HG03060 (cell line): ENCODE results near the gene CLCN1.
"Not testable (repeated sequence)": the region's sequence is repeated elsewhere in the genome, so short reads cannot be mapped to it uniquely, and the experiment has no call there.

Source experiments
- ATAC-seq: cut with Tn5 transposase; IDR thresholded peaks from one replicate; pipeline ENCODE4 v1.9.1; 2021; ENCODE audit warnings: low read depth, moderate number of reproducible peaks; ENCODE audit not compliant: unreplicated experiment

CLCN1 gene

DNA sequence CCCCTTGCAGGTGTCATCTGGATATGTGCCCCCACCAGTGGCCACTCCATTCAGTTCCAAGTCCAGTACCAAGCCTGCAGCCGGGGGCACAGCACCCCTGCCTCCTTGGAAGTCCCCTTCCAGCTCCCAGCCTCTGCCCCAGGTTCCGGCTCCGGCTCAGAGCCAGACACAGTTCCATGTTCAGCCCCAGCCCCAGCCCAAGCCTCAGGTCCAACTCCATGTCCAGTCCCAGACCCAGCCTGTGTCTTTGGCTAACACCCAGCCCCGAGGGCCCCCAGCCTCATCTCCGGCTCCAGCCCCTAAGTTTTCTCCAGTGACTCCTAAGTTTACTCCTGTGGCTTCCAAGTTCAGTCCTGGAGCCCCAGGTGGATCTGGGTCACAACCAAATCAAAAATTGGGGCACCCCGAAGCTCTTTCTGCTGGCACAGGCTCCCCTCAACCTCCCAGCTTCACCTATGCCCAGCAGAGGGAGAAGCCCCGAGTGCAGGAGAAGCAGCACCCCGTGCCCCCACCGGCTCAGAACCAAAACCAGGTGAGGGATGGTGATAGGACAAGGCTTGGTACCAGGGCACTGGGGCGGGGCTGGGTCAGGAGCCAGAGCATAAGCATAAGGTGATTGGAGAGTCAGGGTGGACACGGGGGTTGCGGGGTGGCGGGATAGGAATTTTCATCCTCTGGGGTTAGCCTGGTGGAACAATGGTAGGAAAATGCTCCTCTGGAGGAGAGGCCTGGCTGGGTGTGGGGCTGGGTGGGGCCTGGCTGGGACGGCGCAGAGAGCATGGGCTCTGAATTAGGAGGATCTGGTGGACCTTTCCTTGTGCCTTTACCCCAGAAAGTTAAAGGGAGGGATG, 67.1 kb downstream of the CLCN1 start:
- ATAC-seq: no peak

DNA sequence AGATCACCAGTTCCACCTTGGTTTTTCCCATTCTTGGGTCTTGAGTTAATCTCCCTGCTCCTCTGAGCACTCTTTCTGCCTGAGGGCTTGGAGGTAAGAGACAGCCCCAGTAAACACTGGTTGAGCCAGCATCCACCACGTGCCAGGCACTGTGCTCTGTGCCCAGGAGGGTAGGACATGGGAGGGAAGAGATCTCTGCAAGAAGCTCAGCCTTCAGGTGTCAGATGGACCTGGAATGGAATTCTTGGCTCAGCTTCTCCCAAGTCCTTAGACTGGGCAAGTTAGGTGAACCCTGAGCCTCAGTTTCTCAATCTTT, 67.7 kb downstream of the CLCN1 start:
- no peak for ATAC-seq

DNA sequence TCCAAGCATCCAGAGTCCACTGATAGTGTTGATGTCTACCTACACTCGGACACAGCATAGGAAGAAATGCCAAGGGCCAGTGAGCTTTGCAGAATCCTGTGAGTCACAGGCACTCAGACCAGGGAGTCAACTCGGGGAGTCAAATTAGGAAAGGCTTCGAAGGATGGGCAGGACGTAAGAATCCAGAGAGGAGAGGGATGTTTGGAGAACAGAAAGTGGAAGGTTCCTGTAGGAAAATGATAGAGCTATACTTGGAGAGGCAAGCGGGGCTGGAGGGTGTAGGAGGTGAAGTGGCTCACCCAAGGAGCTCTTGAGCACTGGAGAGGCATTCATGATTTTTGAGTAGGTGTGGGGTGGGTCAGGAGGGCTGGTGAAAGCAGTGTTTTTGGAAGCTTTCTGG, 68.2 kb downstream of the CLCN1 start:
- no peak for ATAC-seq

DNA sequence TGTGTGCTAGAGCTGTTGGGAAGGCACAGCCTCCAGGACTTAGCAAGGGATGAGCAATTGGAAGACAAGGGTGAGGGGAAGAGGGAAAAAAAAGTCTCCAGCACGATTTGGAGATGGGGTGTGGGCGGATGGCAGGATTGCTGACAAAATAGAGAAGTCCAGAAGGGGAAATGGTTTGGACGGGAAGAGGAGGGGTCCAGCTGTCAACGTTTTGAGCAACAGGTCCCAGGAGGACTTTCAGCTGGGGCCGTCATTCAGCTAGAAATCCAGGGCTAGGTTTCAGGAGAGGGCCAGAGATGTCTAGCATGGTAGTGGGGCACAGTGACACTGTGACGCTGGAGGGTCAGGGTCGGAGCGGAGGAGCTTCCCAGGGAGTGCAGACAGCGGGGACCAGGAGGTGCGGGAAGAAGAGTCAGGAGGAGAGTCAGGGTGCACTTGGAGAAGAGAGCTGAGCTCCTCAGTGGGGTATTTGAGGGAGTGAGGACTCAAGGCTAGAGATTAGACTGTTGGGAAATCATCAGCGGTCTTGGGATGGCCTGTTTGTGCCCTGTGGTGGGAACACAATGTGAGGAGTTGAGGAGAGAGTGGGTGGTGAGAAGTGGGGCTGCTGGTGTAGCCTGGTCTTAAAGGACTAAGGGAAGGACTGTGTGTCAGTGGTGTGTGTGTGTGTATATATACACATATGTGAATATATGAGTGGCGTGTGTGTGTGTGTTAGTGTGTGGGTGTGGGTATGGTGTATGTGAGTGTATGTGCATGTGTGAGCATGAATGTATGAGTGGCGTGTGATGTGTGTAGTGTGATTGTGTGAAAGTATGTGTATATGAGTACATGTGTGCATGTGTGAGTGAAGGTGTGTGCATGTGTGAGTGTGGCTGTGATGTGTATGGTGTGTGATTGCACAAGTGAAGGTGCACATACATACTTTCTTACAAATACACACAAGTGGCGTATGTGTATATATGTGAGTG, 69.0 kb downstream of the CLCN1 start:
- ATAC-seq: no peak

DNA sequence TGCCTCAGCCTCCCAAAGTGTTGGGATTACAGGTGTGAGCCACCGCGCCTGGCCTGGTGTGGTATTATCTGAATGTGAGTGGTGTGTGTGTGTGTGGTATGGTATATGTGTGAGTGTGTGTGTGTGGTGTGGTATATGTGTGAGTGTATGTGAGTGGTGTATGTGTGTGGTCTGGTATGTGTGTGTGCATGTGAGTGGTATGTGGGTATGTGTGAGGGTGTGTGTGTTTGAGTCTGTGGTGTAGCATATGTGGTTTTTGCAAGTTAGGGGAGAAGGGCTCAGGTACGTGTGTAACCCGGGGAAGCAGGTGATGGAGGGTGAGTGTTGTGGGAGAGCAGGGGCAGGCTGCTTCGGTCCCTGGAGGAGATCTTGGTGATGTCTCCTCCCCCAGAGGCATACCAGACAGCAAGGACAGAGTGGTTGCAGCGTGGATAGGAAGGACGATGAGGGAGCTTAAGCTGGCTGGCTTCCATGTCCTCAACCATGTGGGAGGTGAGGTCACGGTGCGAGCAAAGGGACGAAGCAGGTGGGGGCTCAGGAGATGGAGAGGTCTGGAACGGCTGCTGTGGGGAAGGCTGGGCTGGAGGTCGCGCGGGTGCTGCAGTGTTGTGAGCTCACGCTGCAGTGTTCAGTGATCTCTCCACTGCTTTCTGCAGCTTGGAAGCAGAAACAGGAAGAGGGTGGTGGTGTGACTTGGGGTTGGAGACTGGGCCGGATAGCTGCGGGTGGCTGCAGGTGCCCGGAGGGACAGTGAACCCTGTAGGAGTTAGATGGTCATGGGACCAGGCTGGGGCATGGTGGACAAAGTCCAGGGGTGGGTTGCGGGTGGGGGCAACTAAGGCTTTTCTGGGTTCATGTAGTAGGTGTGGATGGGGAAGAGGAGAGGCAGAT, 70.2 kb downstream of the CLCN1 start:
- no peak for ATAC-seq

DNA sequence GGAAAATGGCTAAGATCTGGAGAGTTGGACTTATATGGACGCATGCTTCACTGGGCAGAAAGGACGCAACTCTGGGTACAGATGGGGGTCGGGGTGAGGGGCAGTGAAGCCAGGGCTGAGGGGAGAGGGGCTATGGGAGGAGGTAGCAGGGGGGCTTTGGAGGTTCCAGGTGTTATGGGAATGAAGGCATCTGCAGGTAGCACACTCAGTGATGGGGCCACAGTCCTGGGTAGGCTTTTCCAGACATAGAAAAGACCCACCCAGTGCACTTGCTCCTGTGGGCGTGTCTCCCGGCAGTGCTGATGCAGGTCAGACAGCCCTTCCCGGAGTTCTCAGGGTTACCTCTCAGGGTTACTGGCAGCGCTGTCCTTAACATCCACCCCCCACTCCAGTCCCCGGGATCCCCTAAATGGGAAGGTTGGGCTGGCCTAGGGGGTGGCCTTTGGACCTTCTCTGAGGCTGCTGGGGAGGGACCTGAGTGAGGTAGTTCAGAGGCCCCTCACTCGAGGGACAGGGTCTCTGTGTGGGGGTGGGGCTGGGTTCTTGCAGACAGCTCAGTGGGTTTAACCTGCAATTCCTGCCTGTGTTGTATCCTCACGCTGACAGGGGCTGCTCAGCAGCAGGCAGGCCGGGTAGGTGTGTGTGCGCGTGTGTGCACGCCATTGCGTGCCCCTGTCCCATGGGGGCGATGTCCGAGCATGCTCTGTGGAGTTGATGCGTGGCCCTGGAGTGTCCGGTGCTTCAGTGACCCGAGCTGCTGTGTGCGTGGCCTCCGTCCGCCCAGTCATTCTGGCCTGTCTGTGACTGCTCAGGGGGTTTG, 71.5 kb downstream of the CLCN1 start:
- ATAC-seq: no peak

DNA sequence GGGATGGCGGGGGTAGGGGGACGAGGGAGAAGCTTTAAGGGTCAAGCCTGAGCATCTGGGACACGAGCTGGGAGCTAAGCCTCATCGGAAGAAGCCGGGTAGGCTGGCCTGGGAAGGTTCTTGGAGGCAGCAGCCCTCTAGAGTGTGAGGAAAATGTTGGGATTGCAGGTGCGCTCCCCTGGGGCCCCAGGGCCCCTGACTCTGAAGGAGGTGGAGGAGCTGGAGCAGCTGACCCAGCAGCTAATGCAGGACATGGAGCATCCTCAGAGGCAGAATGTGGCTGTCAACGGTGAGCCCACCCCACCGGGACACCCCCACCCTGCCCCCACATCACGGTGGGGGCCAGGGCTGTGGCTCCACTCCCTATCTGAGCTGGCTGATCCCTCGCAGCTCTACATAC, 72.1 kb downstream of the CLCN1 start:
- no peak for ATAC-seq

DNA sequence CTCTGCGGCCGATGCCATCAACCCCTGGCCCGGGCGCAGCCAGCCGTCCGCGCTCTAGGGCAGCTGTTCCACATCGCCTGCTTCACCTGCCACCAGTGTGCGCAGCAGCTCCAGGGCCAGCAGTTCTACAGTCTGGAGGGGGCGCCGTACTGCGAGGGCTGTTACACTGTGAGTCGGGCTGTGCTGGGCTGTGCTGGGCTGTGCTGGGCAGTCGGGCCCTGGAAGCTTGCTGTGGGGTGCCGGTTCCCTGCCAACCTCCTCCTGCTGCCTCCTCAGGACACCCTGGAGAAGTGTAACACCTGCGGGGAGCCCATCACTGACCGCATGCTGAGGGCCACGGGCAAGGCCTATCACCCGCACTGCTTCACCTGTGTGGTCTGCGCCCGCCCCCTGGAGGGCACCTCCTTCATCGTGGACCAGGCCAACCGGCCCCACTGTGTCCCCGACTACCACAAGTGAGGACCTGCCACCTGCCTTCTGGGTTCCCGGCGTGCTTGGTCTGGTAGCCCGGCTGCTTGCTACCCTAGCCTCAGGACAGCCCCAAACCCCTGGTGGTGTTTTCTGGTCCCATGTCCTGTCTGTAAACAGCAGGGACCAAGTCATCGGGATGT, 72.7 kb downstream of the CLCN1 start:
- ATAC-seq: no peak

DNA sequence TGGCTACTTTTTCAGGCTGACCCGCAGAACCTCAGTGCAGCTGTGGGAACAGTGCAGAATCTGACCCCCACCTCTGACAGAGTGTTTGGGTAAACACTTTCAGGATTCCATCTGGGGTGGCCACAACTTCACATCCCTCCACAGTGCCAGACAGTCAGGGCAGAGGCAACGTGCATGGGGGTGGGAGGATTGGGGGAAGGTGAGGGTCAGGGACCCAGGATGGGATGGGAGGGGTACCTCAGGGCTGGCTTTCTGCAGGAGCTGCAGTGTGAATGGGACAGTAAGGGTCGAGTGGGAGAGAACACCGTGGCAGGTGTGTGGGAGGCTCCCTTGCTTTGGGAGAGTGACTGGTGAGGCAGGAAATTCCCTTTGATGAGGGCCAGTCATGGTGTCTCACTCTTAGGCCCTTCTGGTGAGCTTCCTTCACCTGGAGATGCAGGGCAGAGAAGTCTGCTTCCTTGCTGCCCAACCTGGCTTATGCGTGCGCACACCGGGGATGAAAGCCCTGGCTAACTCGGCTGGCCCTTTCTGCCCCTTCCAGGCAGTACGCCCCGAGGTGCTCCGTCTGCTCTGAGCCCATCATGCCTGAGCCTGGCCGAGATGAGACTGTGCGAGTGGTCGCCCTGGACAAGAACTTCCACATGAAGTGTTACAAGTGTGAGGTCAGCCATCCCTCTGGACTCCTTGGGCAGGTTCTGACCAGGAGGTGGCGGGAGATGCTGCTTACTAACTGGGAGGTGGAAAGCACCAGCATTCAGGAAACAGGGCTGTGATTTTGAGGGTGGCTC, 73.6 kb downstream of the CLCN1 start:
- ATAC-seq: no peak

DNA sequence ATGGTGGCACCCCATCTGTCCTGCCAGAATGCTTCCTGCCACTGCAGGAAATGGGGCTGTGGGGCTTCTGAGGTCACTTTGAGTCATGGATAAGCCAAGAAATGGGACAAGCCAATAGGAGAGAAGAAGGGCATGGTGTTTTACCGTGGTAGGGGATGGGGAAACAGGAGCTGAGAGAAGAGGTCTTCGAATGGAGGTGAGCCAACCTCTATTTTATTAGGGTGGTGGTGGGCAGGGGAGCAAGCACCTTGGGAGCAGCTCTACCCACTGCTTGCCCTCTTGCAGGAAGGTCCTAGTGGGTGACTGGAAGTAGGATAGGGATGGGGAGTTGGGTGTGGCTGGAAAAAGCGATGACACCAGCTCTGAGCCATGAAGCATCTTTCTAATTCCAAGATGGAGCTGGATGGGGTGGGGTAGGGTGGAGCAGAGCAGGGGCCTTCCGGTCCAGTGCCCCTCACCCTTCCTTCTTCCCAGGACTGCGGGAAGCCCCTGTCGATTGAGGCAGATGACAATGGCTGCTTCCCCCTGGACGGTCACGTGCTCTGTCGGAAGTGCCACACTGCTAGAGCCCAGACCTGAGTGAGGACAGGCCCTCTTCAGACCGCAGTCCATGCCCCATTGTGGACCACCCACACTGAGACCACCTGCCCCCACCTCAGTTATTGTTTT, 74.3 kb downstream of the CLCN1 start:
- ATAC-seq: no peak

DNA sequence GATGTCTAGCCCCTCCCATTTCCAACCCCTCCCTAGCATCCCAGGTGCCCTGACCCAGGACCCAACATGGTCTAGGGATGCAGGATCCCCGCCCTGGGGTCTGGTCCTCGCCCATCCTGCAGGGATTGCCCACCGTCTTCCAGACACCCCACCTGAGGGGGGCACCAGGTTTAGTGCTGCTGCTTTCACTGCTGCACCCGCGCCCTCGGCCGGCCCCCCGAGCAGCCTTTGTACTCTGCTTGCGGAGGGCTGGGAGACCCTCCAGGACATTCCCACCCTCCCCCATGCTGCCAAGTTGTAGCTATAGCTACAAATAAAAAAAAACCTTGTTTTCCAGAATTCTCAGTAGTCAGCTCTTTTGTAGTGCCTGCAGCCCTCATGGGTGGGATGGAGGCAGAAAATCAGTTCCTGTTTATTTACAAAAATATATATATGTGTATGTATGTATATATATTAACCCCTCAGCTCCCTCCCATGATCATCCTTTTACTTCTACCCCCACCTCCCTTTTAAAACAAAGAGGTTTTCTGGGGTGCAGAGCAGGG, 74.9 kb downstream of the CLCN1 start:
- ATAC-seq: no peak

DNA sequence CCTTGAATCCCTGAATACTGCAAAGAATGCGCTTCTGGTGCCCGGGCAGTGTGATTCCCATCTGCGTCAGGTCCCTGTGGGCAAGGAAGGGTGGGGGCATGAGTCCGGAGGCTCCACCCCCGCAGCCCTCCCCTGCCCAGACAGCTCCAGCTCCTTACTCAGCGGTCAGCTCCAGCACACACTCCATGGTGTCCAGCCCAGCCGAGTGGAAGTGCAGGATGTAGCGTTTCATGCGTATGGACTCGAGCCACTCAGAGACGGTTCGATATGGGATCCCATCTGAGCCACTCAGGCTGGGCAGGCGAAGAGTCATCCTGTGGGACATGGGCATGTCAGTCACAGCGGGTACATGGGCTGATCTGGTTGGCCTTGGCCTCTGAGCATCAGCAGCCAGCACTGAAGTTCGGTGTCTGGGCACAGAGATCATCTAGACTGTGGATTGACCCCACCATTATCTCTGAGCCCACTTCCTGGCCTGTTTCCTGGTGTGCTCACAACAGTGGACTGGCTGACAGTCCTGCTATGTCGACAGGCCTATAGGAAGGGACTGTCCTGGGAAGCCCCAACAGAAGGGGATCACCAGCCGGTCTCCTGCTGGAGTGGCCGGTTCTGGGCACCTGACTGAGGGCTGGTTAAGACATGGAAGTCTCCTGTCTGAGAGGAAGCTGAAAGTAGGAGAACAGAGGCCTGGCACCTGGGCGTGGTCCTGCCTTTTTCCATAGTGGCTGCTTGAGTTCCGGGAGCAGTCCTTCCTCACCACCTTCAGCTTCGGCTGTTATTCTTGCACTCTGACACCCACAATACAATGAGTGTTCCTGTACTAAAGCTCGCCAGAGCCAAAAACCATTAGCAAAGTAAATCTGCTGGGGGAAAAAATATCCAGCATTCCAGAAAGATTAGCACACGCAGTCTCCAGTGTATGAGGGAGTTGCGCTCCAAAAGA, 75.8 kb downstream of the CLCN1 start:
- ATAC-seq: no peak

DNA sequence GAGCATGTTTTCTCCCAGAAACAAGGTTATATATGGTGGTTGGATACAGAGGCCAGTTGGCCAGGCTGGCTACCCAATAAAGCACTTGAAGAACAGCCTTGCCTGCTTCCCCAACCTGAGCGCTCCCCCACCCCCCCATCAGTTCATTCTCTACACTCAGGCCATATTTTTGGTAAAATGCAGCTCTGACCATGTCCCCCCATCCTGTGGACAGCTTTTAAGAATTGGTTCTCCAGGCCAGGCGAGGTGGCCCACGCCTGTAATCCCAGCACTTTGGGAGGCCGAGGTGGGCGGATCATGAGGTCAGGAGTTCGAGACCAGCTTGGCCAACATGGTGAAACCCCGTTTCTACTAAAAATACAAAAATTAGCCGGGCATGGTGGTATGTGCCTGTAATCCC, 76.5 kb downstream of the CLCN1 start:
- ATAC-seq: not testable (repeated sequence)

DNA sequence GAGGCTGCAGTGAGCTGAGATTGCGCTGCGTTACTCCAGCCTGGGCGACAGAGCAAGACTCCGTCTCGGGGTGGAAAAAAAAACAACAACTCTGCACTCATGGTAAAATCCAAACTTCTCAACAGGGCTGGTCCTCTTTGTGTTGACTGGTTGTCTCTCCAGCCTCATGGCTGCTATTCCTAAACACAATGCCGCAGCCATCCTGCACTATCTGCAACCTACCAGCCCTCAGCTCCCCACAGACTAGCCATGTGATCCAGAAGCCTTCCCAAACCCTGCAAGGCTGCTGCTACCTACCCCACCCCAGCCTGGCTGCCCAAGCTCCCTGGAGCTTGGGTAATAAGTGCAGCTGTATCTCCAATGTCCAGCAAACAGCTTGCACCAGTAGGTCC, 77.0 kb downstream of the CLCN1 start:
- no peak for ATAC-seq

DNA sequence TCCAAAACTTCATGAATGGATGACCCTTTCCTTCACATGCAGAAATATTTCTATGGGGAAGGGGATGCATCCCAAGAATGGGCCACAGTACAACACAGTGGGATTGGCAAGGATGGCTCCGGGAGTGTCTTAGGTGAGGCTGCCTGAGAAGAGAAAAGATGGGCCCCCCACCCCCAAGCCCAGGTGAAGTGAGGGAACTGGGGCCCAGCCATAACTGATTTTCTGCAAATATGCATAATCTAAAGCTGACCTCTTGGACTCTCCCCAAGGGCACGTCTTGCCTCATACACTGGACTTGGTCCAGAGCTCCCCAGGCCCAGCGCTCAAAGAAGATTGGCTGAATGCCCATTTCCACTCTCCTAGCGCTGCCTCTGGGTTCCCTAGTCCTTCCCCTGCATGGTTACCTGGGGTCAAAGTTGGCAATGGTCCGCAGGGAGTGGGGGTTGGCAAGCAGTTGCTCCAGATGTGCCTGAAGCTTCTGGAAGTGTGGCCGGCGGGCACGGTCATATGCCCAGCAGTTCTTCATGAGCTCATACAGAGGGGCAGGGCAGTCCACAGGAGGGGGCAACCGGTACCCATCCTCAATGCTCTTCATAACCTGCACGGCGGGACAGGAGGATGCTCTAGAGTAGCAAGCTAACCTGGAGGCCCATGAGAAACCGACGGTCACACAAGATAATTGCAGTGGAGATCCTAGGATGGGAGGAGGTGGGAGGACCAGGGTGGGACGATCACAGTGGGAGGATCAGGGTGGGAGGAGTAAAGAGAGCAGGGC, 77.5 kb downstream of the CLCN1 start:
- ATAC-seq: no peak

DNA sequence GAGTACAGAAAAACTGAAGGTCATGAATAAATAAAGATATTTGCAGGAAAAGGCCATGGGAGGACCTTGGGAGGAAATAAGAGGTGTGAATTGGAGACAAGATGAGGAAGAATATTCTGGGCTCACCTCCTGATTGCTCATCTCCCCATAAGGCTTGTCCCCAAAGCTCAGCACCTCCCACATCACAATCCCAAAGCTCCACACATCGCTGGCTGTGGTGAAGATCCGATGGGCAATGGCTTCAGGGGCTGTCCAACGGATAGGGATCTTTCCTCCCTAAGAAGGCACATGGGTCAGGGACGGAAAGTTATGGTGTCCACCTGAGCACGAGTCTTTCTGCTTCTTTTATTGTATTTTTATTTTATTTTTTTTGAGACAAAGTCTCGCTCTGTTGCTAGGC, 78.2 kb downstream of the CLCN1 start:
- no peak for ATAC-seq
